CD4-positive, alpha-beta T cell treated with Interleukin-4 for 4 hours (primary cell): ENCODE measurements around the gene RNF114.
"Not testable (repeated sequence)": the region's sequence is repeated elsewhere in the genome, so short reads cannot be mapped to it uniquely, and the experiment has no call there.

ENCODE experiments used
- DNase-seq: peaks from one replicate; pipeline ENCODE4 v3.0.0-alpha.2; 2020

RNF114 gene

GRCh38 chr20:49936153-49937026 lies at the start of gene RNF114:
Gene RNF114, plus strand, starts transcription at chr20:49936397. Its CDS starts 16 bp downstream, at chr20:49936413.
- DNase-seq: peak; percentile 87

- DNase-seq: no peak
Observed at GRCh38 chr20:49886571-49887213, 49.5 kb upstream of the RNF114 start.

GRCh38 chr20:49887251-49888211 lies 48.7 kb upstream of the RNF114 start:
- DNase-seq: no peak

GRCh38 chr20:49888212-49889000 lies 47.8 kb upstream of the RNF114 start:
- peak; percentile 46 for DNase-seq

GRCh38 chr20:49889001-49889934 lies 46.9 kb upstream of the RNF114 start:
- no peak for DNase-seq

- no peak for DNase-seq
Observed at GRCh38 chr20:49889935-49890333, 46.3 kb upstream of the RNF114 start.

GRCh38 chr20:49890471-49891361 lies 45.5 kb upstream of the RNF114 start:
- no peak for DNase-seq

GRCh38 chr20:49891476-49892110 lies 44.6 kb upstream of the RNF114 start:
- no peak for DNase-seq

- no peak for DNase-seq
Observed at GRCh38 chr20:49892260-49892659, 43.9 kb upstream of the RNF114 start.

- DNase-seq: no peak
Observed at GRCh38 chr20:49892817-49893216, 43.4 kb upstream of the RNF114 start.

GRCh38 chr20:49893242-49894072 lies 42.7 kb upstream of the RNF114 start:
- no peak for DNase-seq

GRCh38 chr20:49894073-49894470 lies 42.1 kb upstream of the RNF114 start:
- DNase-seq: no peak

GRCh38 chr20:49895474-49896093 lies 40.6 kb upstream of the RNF114 start:
- not testable (repeated sequence) for DNase-seq

- DNase-seq: no peak
Observed at GRCh38 chr20:49896204-49896603, 40.0 kb upstream of the RNF114 start.

GRCh38 chr20:49899541-49900383 lies 36.4 kb upstream of the RNF114 start:
- DNase-seq: no peak

GRCh38 chr20:49901588-49901987 lies 34.6 kb upstream of the RNF114 start:
- DNase-seq: no peak
